GM21576 (cell line): ENCODE results near the gene AKR1E2.
"Not testable (repeated sequence)": the region's sequence is repeated elsewhere in the genome, so short reads cannot be mapped to it uniquely, and the experiment has no call there.

Experiments used
- ATAC-seq: cut with Tn5 transposase; IDR thresholded peaks from one replicate; pipeline ENCODE4 v1.9.1; 2021; ENCODE audit warnings: mild to moderate bottlenecking, moderate library complexity; ENCODE audit not compliant: unreplicated experiment

AKR1E2 gene

GRCh38 chr10:4813023-4813422, 13.0 kb upstream of the AKR1E2 start:
- no peak for ATAC-seq

GRCh38 chr10:4813496-4813895, 12.5 kb upstream of the AKR1E2 start:
- no peak for ATAC-seq

DNA sequence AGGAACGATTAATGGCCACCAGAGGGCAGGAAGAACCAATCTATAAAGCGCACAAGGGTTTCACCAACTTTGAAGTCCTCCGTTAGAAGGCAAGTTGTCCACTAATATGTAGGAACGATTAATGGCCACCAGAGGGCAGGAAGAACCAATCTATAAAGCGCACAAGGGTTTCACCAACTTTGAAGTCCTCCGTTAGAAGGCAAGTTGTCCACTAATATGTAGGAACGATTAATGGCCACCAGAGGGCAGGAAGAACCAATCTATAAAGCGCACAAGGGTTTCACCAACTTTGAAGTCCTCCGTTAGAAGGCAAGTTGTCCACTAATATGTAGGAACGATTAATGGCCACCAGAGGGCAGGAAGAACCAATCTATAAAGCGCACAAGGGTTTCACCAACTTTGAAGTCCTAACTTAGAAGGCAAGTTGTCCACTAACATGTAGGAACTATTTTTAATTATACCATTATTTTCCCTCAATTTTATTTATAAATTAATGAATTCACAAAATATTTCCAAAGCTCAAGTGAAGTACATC, 10.3 kb upstream of the AKR1E2 start:
- ATAC-seq, result not testable (repeated sequence)

DNA sequence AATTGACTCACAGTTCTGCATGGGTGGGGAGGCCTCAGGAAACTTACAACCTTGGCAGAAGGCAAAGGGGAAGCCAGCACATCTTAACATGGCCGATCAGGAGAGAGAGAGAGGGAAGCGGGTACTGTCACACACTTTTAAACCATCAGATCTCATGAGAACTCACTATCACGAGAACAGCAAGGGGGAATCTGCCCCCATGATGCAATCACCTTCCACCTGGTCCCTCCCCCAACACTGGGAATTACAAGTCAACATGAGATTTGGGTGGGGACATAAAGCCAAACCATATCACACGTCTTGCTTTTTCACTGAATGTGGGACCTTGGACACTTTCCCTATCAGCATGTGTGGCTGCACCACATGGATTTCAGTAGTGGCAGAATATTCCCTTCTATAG, 9.0 kb upstream of the AKR1E2 start:
- ATAC-seq, result no peak

- no peak for ATAC-seq
Observed at GRCh38 chr10:4819067-4819466, 6.9 kb upstream of the AKR1E2 start.

DNA sequence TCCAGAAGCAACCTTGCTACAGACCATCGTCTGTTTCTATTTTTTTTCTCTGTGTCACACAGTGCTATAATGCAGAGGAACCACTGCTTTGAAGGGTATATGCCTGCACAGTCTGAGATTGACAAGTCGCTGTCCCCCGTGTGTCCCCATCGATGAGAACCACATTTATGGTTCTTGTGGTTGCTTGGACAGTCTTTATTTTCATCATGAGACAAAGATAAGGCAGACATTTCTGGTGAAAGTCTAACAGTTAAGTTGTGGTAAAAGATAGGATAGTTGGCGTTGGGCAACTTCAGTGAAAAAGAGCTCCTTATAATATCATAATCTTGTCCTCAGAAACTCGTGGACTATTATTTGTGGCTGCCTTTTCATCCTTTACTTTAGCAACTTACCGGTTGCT, 6.3 kb upstream of the AKR1E2 start:
- no peak for ATAC-seq

- ATAC-seq, result no peak
Observed at GRCh38 chr10:4820804-4821401, 5.1 kb upstream of the AKR1E2 start.

GRCh38 chr10:4822208-4822607, 3.8 kb upstream of the AKR1E2 start:
- no peak for ATAC-seq

- ATAC-seq, result no peak
Observed at GRCh38 chr10:4824791-4825310, 1.2 kb upstream of the AKR1E2 start.

DNA sequence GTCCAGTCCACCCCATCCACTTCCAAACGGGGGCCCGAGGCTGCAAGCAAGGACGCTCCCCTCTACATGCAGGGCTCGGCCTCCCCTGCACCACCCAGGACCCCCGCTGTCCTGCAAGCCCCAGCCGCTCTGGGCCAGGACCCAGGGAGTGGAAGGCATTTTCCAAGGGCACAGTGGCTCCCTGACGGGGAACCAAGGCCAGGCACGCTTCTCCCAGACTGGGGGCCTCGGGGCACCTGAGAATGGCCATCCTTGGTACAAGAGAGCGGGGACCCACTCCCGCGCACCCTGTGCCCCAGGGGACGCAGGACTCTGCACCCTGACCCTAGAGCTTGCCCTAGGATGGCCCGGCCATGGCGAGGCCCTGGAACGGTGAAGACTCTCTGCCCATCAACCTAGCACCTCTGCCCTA, 545 bp upstream of the AKR1E2 start:
- no peak for ATAC-seq

- ATAC-seq, result no peak
Observed at GRCh38 chr10:4826792-4827324, 851 bp downstream of the AKR1E2 start.

- no peak for ATAC-seq
Observed at GRCh38 chr10:4828005-4828404, 2.0 kb downstream of the AKR1E2 start.

- no peak for ATAC-seq
Observed at GRCh38 chr10:4830551-4830950, 4.5 kb downstream of the AKR1E2 start.

- ATAC-seq, result no peak
Observed at GRCh38 chr10:4831091-4831490, 5.1 kb downstream of the AKR1E2 start.

DNA sequence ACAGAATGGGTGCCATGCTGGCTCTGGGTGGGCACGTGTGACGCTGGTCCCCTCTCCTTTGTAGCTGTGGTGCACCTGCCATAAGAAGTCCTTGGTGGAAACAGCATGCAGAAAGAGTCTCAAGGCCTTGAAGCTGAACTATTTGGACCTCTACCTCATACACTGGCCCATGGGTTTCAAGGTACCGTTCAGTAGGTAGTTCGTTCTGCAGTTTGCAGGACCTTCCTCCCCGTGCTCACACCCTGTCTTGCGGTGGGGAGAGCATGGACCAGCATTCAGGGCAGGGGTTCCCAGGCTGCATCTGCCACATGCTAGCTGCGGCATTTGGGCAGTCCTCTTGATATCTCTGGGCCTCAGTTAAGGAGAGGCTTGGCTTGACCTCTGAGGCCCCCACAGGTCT, 7.3 kb downstream of the AKR1E2 start:
- no peak for ATAC-seq

DNA sequence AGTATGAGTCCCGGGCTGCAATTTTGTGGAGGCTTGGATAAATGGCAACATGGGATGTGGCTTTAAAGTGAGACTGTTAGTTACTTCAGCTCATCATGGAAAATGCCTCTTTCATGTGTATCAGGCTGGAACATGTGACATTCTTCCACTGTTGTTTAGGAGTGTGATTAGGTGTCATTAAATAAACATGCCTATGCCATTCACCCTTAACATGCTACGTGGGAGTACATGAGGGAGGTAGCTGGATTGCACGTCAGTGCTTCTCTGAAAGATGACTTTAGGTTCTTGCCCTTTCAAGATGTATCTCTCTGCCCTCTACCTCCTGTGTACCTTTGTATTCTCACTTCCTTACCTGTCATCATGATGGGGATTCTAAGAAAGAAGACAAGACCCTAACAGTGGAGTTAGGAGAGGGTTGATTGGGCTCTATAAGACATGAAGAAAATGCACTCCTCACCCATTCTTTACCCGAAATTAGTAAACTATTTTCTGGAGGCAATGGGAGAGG, 8.9 kb downstream of the AKR1E2 start:
- ATAC-seq, result no peak

DNA sequence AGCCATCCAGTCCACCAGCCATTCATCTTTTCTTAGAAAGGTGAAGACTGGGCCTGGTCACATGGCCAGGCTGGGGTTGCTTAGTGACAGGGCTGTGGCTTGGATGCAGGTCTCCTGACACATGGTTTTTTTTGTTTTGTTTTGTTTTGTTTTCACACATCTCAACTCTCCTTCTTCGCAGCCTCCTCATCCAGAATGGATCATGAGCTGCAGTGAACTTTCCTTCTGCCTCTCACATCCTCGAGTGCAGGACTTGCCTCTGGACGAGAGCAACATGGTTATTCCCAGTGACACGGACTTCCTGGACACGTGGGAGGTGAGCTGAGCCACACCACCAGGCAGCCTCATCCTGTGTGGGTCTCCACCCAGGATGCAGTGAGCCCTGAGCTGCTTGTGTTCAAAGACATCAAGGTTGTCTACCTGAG, 9.5 kb downstream of the AKR1E2 start:
- ATAC-seq, result no peak

GRCh38 chr10:4836416-4836969, 10.5 kb downstream of the AKR1E2 start:
- no peak for ATAC-seq

GRCh38 chr10:4837551-4837950, 11.5 kb downstream of the AKR1E2 start:
- ATAC-seq, result no peak

DNA sequence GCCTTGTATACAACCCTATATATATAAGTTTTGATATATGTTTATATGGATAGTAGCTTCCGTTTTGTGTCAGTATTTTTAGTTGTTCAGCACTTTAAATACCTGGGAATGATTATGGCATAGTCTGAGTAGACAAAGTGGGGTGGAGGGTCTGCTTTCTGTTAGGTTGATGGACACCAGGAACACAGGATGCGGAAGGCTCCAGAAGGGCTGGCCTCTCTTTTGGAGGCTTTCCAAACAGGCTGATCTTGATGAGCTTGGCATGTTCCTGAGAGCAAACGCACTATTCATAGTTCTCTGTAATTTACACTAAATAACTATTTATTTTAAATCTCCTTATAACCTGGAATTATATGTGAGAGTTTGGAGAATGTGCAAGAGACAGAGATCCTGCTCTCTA, 12.7 kb downstream of the AKR1E2 start:
- ATAC-seq, result no peak

DNA sequence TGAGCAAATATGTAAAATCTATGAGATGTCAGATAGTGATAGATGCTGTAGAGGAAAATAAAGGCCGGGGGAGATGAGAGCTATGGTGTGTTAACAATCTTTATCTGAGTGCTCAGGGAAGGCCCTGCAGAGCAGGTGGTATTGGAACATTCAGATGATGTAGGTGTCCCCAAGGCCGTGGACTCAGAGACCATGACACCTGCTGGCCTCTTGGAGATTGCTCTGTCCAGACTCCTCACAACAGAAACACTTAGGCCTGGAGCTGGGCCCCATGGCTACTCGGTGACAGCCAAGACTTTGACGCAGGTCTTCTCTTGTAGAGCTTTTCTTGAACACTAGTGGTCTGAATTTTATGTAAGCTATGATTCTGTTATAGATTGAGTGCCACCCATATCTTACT, 13.3 kb downstream of the AKR1E2 start:
- ATAC-seq, result no peak

GRCh38 chr10:4840151-4840550, 14.1 kb downstream of the AKR1E2 start:
- ATAC-seq, result no peak
